ENCODE data around the gene MTG2. TPM values are rescaled to one million over a fixed set of nuclear protein-coding genes. Genes with fewer than 3 reads are reported as not detected.
A peak's percentile ranks its signal among the peaks of the same experiment; 100 is the strongest.

The MTG2 gene
- total RNA-seq (10.3 TPM), polyA plus RNA-seq (25.8 TPM)

- peak within 1 kb of the TSS; percentile 93 for H3K4me3 ChIP-seq (ENCODE audit: low read depth, low read length)
- H3K4me1 ChIP-seq (ENCODE audit: insufficient read depth): no peaks in the 10 kb centered on the region
- peak within 1 kb of the TSS; percentile 91 for H3K27ac ChIP-seq (ENCODE audit: low read depth)
- DNase-seq (ENCODE audit: extremely low spot score): peak; percentile 84
- H3K36me3 ChIP-seq (ENCODE audit: insufficient read depth): no peaks in the 10 kb centered on the region
- under 1% methylated on average over 96 of the region's 96 CpGs for WGBS
These were observed at the start of gene MTG2 for GRCh38 chr20:62182469-62183425. Gene MTG2 (plus strand): TSS chr20:62183028. CDS start chr20:62193421, 10,393 bp downstream.

DNA sequence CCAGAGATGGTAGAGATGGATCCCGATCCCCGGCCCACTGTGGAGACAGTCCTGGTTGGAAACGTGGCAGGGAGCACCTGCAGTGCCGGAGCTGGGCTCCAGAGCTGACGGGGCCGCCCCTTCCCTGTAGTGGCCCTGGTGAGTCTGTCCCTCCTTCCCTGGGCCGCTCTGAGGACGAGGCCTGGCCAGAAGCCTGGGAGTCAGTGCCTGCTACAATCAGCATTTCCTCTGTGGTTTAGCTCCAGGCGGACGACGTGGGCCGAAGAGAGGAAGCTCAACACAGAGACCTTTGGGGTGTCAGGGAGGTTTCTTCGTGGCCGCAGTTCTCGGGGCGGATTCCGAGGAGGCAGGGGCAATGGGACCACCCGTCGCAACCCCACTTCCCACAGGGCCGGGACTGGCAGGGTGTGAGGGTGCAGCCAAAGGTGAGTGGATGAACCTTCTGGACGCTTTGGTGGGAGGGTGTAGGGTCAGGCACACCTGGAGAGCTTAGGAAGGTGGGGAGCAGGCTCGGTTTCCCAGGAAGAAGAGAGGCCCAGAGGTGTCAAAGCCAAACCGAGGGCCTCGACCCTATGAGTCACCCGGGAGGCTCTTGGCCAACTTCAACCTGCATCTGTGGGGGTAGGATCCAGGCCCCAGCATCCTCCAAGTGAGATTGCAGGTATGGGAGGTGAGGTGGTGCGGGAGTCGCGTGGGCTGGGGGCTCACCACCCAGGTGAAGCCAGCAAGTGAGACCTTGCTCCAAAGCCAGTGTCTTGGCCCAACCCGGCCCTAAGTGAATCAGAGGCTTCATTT lies 49.6 kb upstream of the MTG2 start:
- H3K4me3 ChIP-seq (ENCODE audit: low read depth, low read length): no peak overlapping the region
- no peaks in the 10 kb centered on the region for H3K4me1 ChIP-seq (ENCODE audit: insufficient read depth)
- no peak for DNase-seq (ENCODE audit: extremely low spot score)
- H3K27ac ChIP-seq (ENCODE audit: low read depth): no peak overlapping the region
- WGBS: 83% methylated on average over 29 of the region's 29 CpGs
- peaks cover 9% of the 10 kb centered on the region for H3K36me3 ChIP-seq (ENCODE audit: insufficient read depth)

DNA sequence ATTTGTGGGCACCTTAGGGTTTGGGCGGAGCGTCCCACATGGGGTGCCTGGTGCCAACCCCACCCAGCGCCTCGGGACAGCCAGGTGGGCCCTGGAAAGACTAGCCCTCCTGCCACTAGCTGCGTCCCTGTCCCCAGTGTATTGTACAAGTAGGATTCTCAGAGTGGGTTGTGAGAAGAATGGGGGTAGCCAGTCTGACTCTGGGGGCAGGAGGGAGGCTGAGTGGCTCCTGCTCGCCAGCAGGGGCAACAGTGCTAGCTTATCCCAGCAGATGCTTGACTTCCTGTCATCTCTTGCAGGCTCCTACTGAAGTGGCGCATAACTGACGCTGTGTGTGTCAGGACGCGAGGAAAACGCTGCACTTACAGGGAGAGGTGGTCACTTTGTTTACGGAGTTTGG lies 49.0 kb upstream of the MTG2 start:
- 83% methylated on average over 12 of the region's 12 CpGs for WGBS
- Histone ChIP-seq H3K4me3 (ENCODE audit: low read depth, low read length) (no peak overlapping the region), H3K27ac (ENCODE audit: low read depth) (no peak overlapping the region), H3K4me1 (ENCODE audit: insufficient read depth) (no peaks in the 10 kb centered on the region), H3K36me3 (ENCODE audit: insufficient read depth) (peaks cover 9% of the 10 kb centered on the region)
- DNase-seq (ENCODE audit: extremely low spot score): no peak

DNA sequence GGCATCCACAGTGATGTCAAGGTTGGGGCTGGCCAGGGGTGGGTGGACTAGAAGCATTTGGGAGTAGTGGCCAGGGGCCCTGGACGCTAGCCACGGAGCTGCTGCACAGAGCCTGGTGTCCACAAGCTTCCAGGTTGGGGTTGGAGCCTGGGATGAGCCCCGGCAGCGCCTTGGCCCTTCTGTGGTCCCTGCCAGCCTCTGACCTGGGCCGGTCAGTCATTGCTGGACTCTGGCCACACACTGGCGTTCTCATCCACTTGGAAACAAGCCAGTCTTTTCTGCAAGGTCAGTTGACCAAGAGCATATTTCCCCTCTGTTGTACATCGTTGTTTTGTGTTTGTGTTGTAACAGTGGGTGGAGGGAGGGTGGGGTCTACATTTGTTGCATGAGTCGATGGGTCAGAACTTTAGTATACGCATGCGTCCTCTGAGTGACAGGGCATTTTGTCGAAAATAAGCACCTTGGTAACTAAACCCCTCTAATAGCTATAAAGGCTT lies 48.0 kb upstream of the MTG2 start:
- Histone ChIP-seq H3K4me3 (ENCODE audit: low read depth, low read length) (no peak overlapping the region), H3K27ac (ENCODE audit: low read depth) (no peak overlapping the region), H3K36me3 (ENCODE audit: insufficient read depth) (peaks cover 9% of the 10 kb centered on the region), H3K4me1 (ENCODE audit: insufficient read depth) (no peaks in the 10 kb centered on the region)
- 62% methylated on average over 11 of the region's 11 CpGs for WGBS
- no peak for DNase-seq (ENCODE audit: extremely low spot score)

- Histone ChIP-seq H3K4me3 (ENCODE audit: low read depth, low read length) (no peak overlapping the region), H3K4me1 (ENCODE audit: insufficient read depth) (no peaks in the 10 kb centered on the region), H3K27ac (ENCODE audit: low read depth) (no peak overlapping the region), H3K36me3 (ENCODE audit: insufficient read depth) (peaks cover 9% of the 10 kb centered on the region)
- no peak for DNase-seq (ENCODE audit: extremely low spot score)
- 88% methylated on average over 8 of the region's 8 CpGs for WGBS
These were observed 47.1 kb upstream of the MTG2 start for GRCh38 chr20:62135573-62136266.

DNA sequence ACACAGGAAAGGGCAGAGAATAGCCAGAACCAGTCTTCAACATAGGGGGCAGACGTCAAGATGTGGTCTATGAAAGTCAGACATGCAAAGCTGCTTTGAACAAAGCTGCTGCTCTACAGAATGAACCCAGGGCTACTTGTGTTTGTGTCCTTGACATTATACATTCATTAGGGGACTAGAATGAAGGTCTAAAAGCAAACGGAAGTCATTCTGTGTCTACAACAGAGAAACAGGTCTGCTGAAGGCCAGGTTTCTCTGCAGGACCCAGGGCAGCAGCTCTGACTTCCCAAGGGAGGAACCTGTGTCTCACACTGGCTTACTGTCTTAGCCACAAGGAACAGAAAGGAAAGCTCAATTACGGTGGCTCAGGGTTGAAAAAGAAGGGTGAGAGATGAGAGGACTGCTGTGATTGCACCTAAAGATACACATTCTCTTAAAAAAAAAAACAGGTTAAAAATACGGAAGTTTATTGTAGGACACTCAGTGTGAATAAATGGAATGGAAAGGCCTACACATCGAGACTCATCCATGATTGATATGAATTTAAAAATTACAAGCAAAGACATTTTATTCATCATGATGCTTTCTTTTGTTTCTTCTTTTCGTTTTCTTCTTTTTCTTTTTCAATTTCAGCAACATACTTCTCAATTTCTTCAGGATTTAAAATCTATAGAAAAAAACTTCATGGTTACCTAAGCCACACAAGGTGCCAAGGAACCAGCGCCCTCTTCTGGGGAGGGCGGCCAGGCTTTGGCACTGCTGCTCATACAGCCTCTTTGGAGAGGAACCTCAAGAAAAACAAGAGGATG lies 46.3 kb upstream of the MTG2 start:
- Histone ChIP-seq H3K4me1 (ENCODE audit: insufficient read depth) (no peaks in the 10 kb centered on the region), H3K4me3 (ENCODE audit: low read depth, low read length) (no peak overlapping the region), H3K27ac (ENCODE audit: low read depth) (no peak overlapping the region), H3K36me3 (ENCODE audit: insufficient read depth) (peaks cover 9% of the 10 kb centered on the region)
- DNase-seq (ENCODE audit: extremely low spot score): no peak
- WGBS: 53% methylated on average over 8 of the region's 8 CpGs

DNA sequence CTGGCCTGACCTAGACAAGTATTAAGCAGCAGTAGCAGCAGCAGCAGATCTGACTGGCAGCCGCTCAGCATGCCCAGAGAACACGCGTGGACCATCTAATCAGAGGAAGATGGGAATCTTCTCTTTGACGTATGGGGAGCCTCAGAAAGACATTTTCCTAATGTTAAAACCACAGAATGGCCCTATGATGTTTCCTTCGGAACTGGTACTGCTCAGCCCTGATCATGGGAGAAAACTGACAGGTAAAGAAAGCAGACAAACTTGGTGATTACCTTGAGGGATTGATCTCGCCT lies 45.8 kb upstream of the MTG2 start:
- Histone ChIP-seq H3K4me1 (ENCODE audit: insufficient read depth) (no peaks in the 10 kb centered on the region), H3K27ac (ENCODE audit: low read depth) (no peak overlapping the region), H3K4me3 (ENCODE audit: low read depth, low read length) (no peak overlapping the region), H3K36me3 (ENCODE audit: insufficient read depth) (peaks cover 9% of the 10 kb centered on the region)
- DNase-seq (ENCODE audit: extremely low spot score): no peak
- WGBS: 70% methylated on average over 6 of the region's 6 CpGs

- no peak for DNase-seq (ENCODE audit: extremely low spot score)
- Histone ChIP-seq H3K27ac (ENCODE audit: low read depth) (no peak overlapping the region), H3K36me3 (ENCODE audit: insufficient read depth) (peaks cover 9% of the 10 kb centered on the region), H3K4me3 (ENCODE audit: low read depth, low read length) (no peak overlapping the region), H3K4me1 (ENCODE audit: insufficient read depth) (no peaks in the 10 kb centered on the region)
- WGBS: 78% methylated on average over 8 of the region's 8 CpGs
These were observed 45.2 kb upstream of the MTG2 start for GRCh38 chr20:62137478-62138203.

GRCh38 chr20:62138204-62138543 lies 44.7 kb upstream of the MTG2 start:
- Histone ChIP-seq H3K27ac (ENCODE audit: low read depth) (no peak overlapping the region), H3K36me3 (ENCODE audit: insufficient read depth) (peaks cover 9% of the 10 kb centered on the region), H3K4me1 (ENCODE audit: insufficient read depth) (no peaks in the 10 kb centered on the region), H3K4me3 (ENCODE audit: low read depth, low read length) (no peak overlapping the region)
- DNase-seq (ENCODE audit: extremely low spot score): no peak
- WGBS: 88% methylated on average over 11 of the region's 11 CpGs

- no peak for DNase-seq (ENCODE audit: extremely low spot score)
- Histone ChIP-seq H3K36me3 (ENCODE audit: insufficient read depth) (peaks cover 9% of the 10 kb centered on the region), H3K4me1 (ENCODE audit: insufficient read depth) (no peaks in the 10 kb centered on the region), H3K4me3 (ENCODE audit: low read depth, low read length) (no peak overlapping the region), H3K27ac (ENCODE audit: low read depth) (no peak overlapping the region)
- WGBS: 90% methylated on average over 10 of the region's 10 CpGs
These were observed 43.9 kb upstream of the MTG2 start for GRCh38 chr20:62138912-62139311.

DNA sequence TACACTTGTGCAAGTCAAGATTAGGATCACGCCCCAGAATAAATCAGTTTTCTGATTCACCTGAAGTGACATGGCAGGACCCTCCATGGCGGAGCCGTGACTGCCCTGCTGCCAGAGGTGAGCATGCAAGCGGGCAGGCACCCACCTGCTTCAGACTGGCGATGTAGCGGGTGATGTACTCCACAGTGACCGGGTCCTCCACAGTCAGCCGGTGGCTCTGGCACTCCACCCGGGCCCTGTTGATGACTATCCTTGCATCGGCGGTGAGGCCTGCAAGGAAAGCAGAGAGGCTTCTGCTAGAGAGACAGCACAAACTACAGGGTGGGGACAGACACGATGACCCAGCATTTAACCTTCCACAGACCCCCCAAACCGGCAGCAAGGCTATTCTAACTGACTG lies 43.2 kb upstream of the MTG2 start:
- DNase-seq (ENCODE audit: extremely low spot score): no peak
- no peak overlapping the region for H3K27ac ChIP-seq (ENCODE audit: low read depth)
- 89% methylated on average over 13 of the region's 13 CpGs for WGBS
- H3K36me3 ChIP-seq (ENCODE audit: insufficient read depth): peaks cover 9% of the 10 kb centered on the region
- H3K4me3 ChIP-seq (ENCODE audit: low read depth, low read length): no peak overlapping the region
- H3K4me1 ChIP-seq (ENCODE audit: insufficient read depth): no peaks in the 10 kb centered on the region

- 81% methylated on average over 7 of the region's 7 CpGs for WGBS
- no peak overlapping the region for H3K27ac ChIP-seq (ENCODE audit: low read depth)
- H3K4me3 ChIP-seq (ENCODE audit: low read depth, low read length): no peak overlapping the region
These were observed 41.8 kb upstream of the MTG2 start for GRCh38 chr20:62141043-62141396.

More at GRCh38 chr20:62141043-62141396, 41.8 kb upstream of the MTG2 start:
- Histone ChIP-seq H3K4me1 (ENCODE audit: insufficient read depth) (no peaks in the 10 kb centered on the region), H3K36me3 (ENCODE audit: insufficient read depth) (peaks cover 9% of the 10 kb centered on the region)
- no peak for DNase-seq (ENCODE audit: extremely low spot score)

Data from urinary bladder (tissue), 4 donors.